Measurements from ENCODE around the gene PEAR1.

DNA sequence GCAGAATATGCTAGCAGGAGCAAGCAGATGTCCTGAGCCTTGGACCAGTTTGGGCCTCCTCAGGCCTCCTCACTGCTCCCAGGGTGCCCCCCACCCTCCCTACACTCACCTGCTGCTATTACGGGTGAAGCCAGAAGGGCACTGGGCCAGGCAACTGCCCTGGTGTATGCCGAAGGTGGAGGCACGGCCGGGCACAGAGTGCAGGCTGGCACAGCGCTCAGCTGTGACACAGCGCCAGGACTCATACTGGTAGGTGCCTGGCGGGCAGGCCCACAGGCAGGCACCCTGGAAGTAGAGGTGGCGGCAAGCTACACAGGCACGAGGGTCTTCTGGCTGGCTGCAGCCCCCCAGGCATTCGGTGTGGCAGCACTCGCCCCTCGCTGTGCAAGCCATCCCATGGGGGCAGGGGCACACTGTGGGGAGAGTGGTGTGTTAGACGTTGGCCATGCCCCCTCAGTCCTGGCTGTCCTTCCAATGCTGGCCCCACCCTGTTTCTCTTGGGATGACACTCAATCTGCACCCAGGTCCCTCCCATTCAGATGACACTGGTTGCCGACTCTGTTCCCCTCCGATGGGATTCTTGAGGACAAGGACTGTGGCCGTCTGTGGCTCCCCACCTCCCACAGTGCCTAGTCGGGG lies 41.6 kb upstream of the PEAR1 start:
- TF ChIP-seq POLR2AphosphoS5 (IDR thresholded peaks at IDR 0.05) (no peak), POLR2A (IDR thresholded peaks at IDR 0.05) (no peak), EP300 (IDR thresholded peaks at IDR 0.05) (no peak)
- TF ChIP-seq, protein P1, sequence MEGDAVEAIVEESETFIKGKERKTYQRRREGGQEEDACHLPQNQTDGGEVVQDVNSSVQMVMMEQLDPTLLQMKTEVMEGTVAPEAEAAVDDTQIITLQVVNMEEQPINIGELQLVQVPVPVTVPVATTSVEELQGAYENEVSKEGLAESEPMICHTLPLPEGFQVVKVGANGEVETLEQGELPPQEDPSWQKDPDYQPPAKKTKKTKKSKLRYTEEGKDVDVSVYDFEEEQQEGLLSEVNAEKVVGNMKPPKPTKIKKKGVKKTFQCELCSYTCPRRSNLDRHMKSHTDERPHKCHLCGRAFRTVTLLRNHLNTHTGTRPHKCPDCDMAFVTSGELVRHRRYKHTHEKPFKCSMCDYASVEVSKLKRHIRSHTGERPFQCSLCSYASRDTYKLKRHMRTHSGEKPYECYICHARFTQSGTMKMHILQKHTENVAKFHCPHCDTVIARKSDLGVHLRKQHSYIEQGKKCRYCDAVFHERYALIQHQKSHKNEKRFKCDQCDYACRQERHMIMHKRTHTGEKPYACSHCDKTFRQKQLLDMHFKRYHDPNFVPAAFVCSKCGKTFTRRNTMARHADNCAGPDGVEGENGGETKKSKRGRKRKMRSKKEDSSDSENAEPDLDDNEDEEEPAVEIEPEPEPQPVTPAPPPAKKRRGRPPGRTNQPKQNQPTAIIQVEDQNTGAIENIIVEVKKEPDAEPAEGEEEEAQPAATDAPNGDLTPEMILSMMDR (IDR thresholded peaks at IDR 0.05), result no peak
